ENCODE results near the gene IL1RL2. TPM values are rescaled to one million over a fixed set of nuclear protein-coding genes. Genes with fewer than 3 reads are reported as not detected.

IL1RL2 gene
- total and polyA plus RNA-seq, 2 of the 4 experiments (the other 2 are of a cell fraction), result 0.09 to 0.36 TPM

- BruUV-seq (replicated peaks), result no TSS peak
- DNase-seq (peak; percentile 19), ATAC-seq (ENCODE audit: low read depth) (no peak)
- Histone ChIP-seq H3K4me1 (ENCODE audit: control insufficient read depth, insufficient read depth, low read length) (peaks cover 6% of the 10 kb centered on the region), H3K27me3 (ENCODE audit: control insufficient read depth, insufficient read depth, low read length) (no peaks in the 10 kb centered on the region), H4K5ac (ENCODE audit: low read depth, low read length) (no peak overlapping the region), H2BK120ac (ENCODE audit: low read depth, low read length) (peak overlapping the region; percentile 16; the same call in 1 of the 2 replicates), H3K23ac (ENCODE audit: low read depth, low read length) (no peak overlapping the region), H2AK9ac (replicated peaks; ENCODE audit: low read depth, low read length, poor library complexity) (peak overlapping the region; percentile 20), H3K14ac (replicated peaks; ENCODE audit: low read depth, low read length) (no peak overlapping the region), H3K18ac (ENCODE audit: low read depth, low read length) (no peak overlapping the region), H2BK20ac (ENCODE audit: low read depth, low read length) (peak overlapping the region; percentile 59), H3K4me2 (ENCODE audit: low read depth, low read length) (no peak overlapping the region), H3K4me3 (ENCODE audit: insufficient read depth, low read depth, low read length) (no peak overlapping the region), H3K27ac (ENCODE audit: insufficient read depth, low read length) (no peak overlapping the region), H2BK15ac (ENCODE audit: low read depth, low read length) (0 out of 3 replicates have a peak overlapping the region, but pooled peaks have one; percentile 19), H4K8ac (ENCODE audit: low read depth in 2 of 2, low read length in 2 of 2) (peak overlapping the region in 1 of 2 experiments; percentile 22; a peak in 1 of 4 replicates), H4K91ac (ENCODE audit: insufficient read depth, low read depth, low read length) (peak overlapping the region; percentile 51), H3K36me3 (ENCODE audit: control insufficient read depth, insufficient read depth, low read length) (no peaks in the 10 kb centered on the region), H3K56ac (ENCODE audit: extremely low read depth, insufficient read depth, low read length) (no peak overlapping the region), H2AK5ac (ENCODE audit: low read depth, low read length) (peak overlapping the region; percentile 81), H3K9me1 (ENCODE audit: insufficient read depth, low read length) (peaks cover 28% of the 10 kb centered on the region), H4K20me1 (ENCODE audit: insufficient read depth, low read length) (no peaks in the 10 kb centered on the region), H3K79me1 (ENCODE audit: low read depth in 1 of 2, low read length in 2 of 2) (no peaks in the 10 kb centered on the region), H3K4ac (ENCODE audit: low read depth, low read length) (peak overlapping the region; percentile 48), H3K9me3 (ENCODE audit: control insufficient read depth, insufficient read depth, low read length) (no peaks in the 10 kb centered on the region), H3K9ac (ENCODE audit: low read depth, low read length) (no peak overlapping the region), H2BK5ac (ENCODE audit: low read depth, low read length, poor library complexity, severe bottlenecking) (no peak overlapping the region), H2AFZ (replicated peaks; ENCODE audit: low read length, poor library complexity) (peak overlapping the region; percentile 60)
- 90% methylated on average over 2 of the region's 18 CpGs; no CpG with 5 or more reads in 1 of the 2 experiments for WGBS, 2 experiments (ENCODE audit: extremely low coverage in 2 of 2, insufficient read length in 1 of 2)
- POLR2A ChIA-PET (ENCODE audit: unreplicated experiment), result no interaction called here
- TF ChIP-seq RAD21 (IDR thresholded peaks at IDR 0.05; ENCODE audit: low read length) (peak; percentile 18; the same call in 1 of the 2 replicates), CHD1 (IDR thresholded peaks at IDR 0.05; ENCODE audit: low read depth, low read length) (no peak), CTCF (conservative IDR thresholded peaks at IDR 0.05; ENCODE audit: low read depth, low read length) (0 out of 2 replicates have a peak, but pooled peaks have one; percentile 18)
- intact Hi-C loops (cut with micrococcal nuclease) (loop anchor here (1.0 to 5.0 kb wide), 3 partner anchors 68 to 208 kb away; partner anchors contain the start of gene IL18R1), dilution Hi-C loops (cut with HindIII; ENCODE audit: low sequenced_read_pairs, unreplicated experiment) (no loop called here), in situ Hi-C loops (cut with MboI; ENCODE audit: low sequenced_read_pairs) (loop anchor here (5.0 kb wide), 1 partner anchor 213 kb away; no protein-coding TSS in a partner anchor)
- CTCF ChIA-PET, result interaction anchor here (0.6 to 1.6 kb wide), 4 partner anchors 98 to 229 kb away, joined by 3 to 6 read pairs (median 3); no protein-coding TSS in a partner anchor
Observed at GRCh38 chr2:102235042-102235473, 48.2 kb downstream of the IL1RL2 start.

Measured in IMR-90 (cell line).